Activated T-cell treated with anti-CD3 and anti-CD28 coated beads for 4 hours (primary cell): ENCODE measurements around the gene MPP4.

Experiments used
- DNase-seq: peaks from one replicate; pipeline ENCODE4 v3.0.0-alpha.2; 2020

MPP4 gene

DNA sequence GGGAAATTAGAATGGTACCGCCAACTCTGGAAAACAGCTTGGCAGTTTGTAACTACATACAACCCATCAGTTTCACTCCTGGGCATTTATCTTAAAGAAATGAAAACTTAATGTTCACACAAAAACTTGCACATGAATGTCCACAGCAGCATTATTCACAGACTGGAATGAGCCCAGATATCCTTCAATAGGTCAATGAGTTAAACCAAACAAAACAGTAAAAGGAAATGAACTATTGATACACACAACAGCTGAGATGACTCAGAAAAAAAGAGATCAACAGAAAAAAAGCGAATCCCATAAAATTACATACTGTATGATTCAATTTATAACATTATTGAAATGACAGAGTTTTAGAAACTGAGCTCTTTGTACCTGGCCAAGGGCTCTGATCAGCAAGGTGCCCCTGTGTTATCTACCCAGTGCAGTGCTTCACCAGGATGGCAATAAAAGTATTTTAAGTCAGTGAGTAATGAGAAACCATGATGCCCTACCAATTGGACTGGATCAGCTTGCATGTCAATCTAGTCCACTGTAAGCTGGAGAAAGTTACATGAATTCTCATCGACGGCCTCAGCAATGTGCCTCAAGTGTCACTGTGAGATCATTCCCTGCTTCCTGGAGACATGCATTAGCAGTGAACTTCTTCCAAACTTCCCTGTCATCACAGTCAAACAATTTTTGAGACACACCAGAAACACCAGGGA is 77.0 kb downstream of the MPP4 start:
- DNase-seq = no peak

DNA sequence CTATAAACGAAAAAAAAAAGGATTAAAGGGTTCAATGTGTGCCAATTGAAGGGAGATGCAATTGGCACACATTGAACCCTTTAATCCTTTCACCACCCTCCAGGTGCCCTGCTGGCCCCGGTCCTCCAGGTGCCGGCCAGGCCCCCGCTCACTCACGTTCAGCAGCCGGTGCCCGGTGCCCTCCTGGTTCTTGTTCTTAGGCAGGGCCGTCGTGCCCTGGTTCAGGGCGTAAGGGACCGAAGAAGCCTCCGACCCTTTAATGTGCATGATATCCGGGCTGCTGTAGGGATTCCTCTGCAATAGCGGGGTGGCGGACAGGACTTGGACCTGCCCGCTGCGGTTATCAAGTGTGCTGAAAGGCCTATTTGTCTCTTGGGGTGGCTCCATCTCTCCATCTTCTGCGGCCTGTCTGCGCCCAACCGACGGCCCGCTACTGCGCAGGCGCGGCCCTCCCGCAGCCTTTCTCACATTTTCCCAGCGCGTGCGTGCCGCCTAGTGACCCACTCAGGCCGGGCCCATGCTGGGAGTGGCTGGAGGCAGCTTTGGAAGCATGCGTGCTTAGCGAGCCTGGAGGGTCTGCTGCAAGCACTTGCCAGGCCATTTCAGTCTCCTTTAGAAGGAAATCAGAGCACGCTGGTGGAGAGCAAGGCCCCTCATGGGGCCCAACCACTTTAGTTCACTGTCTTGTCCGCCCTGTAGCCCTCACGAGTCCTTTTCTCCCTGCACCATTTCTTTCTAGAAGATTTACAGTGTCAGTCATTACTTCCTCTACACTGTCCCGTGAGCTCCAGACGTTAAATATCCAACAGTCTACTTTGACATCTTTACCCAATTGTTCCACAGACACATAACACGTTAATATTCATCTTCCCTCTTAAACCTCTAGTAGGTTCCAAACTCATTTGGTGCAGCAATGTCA is 79.4 kb downstream of the MPP4 start:
- DNase-seq = no peak

DNA sequence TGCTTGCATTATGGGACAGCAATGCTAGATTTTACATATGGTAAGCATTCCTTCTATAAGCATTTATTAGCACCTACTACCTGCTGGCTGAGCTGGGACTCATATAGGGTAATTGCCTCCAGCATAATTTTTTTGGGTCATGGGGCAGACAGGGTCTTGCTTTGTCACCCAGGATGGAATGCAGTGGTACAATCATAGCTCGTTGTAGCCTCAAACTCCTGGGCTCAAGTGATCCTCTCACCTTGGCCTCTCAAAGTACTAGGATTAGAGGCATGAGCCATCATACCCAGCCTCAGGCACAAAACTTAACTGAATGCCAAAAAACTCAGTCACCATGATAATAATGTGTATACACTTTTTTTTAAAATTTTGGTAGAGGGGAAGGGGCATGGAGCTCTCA is 90.4 kb downstream of the MPP4 start:
- no peak for DNase-seq

DNA sequence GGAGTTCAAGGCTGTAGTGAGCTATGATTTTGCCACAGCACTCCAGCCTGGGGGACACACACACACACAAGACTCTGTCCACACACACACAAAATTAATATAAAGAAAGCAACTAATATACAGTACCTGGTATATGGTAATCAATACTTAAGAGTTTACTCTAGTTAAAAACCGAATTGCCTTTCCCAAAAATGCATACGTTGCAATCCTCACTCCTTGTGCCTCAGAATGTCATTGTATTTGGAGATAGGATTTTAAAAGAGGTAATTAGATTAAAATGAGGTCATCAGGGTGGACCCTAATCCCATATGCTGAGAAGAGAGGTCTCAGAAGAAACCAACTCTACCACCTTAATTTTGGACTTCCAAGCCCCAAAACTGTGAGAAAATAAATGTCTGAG is 90.9 kb downstream of the MPP4 start:
- DNase-seq = no peak

DNA sequence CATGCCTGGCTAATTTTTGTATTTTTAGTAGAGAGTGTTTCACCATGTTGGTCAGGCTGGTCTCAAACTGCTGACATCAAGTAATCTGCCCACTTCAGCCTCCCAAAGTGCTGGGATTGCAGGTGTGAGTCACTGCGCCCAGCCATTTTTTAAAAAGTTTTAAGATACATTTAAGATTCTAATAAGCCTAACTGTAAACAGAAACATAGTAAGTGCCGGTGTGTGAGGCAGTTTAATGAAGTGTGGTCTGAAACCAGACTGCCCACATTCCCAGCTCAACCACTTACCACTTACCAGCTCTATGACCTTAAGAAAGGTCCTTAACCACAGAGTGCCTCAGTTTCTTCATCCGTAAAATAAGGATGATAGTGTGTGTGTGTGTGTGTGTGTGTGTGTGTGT is 97.5 kb downstream of the MPP4 start:
- no peak for DNase-seq

DNA sequence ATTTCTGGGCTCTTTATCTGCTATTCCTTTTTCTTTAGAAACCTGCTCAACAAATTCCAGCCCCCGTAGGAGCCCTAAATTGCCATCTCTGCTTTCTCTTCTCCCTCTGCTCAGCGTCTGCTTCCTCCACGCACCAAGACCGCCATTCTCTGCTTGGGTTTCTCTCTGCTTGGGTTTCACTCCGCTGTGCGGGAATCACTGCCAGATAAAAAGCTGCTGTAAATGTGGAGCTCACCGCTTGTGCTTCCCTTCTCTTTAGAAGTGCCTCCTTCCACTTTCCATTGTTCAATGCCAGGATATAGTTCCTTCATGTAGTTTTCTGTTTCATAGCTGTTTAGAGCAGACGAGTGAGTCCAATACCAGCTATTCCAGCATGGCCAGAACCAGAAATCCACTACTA is 101.0 kb downstream of the MPP4 start:
- no peak for DNase-seq
